ENCODE results near the gene UNC5B. TPM values are rescaled to one million over a fixed set of nuclear protein-coding genes. Genes with fewer than 3 reads are reported as not detected.

UNC5B gene
- total and polyA plus RNA-seq, 12 donors = 2.0 to 27.0 (median 8.8) TPM

GRCh38 chr10:71232089-71232998, 20.0 kb downstream of the UNC5B start:
- intact Hi-C loops (cut with DNase I) = no loop called here
- WGBS, 4 donors = 42 to 50% (median 48%) methylated on average over 9 to 13 of the region's 13 CpGs
- TF ChIP-seq POLR2A (IDR thresholded peaks at IDR 0.05) (no peak), CTCF (IDR thresholded peaks at IDR 0.05) (no peak)
- H3K27me3 ChIP-seq = no peaks in the 10 kb centered on the region
- no peaks in the 10 kb centered on the region for H3K9me3 ChIP-seq (replicated peaks in 1 of 3)
- peak; percentile 83 to 93 (median 87) for DNase-seq
- no peak overlapping the region for H3K4me3 ChIP-seq
- H3K27ac ChIP-seq = peak overlapping the region in 1 of 5 donors; percentile 58
- H3K36me3 ChIP-seq (replicated peaks in 1 of 2) = no peaks in the 10 kb centered on the region
- H3K4me1 ChIP-seq (replicated peaks in 1 of 2) = peaks cover 18 to 56% of the 10 kb centered on the region in 2 donors

- H3K27me3 ChIP-seq = no peaks in the 10 kb centered on the region
- no peak for DNase-seq
- no peaks in the 10 kb centered on the region for H3K9me3 ChIP-seq (replicated peaks in 1 of 3)
- WGBS, 4 donors = 68 to 85% (median 78%) methylated on average over 3 of the region's 3 CpGs
- no peak overlapping the region for H3K4me3 ChIP-seq
- intact Hi-C loops (cut with DNase I) = no loop called here
- H3K27ac ChIP-seq = peak overlapping the region in 1 of 5 donors; percentile 58
- H3K4me1 ChIP-seq (replicated peaks in 1 of 2) = peaks cover 18 to 60% of the 10 kb centered on the region in 2 donors
- no peaks in the 10 kb centered on the region for H3K36me3 ChIP-seq (replicated peaks in 1 of 2)
- TF ChIP-seq POLR2A (IDR thresholded peaks at IDR 0.05) (no peak), CTCF (IDR thresholded peaks at IDR 0.05) (no peak)
Measured at GRCh38 chr10:71233482-71233892, 21.1 kb downstream of the UNC5B start.

- no peaks in the 10 kb centered on the region for H3K27me3 ChIP-seq
- H3K27ac ChIP-seq = peak overlapping the region in 4 of 5 donors; percentile 5 to 87 (median 54)
- no peaks in the 10 kb centered on the region for H3K36me3 ChIP-seq (replicated peaks in 1 of 2)
- no peak overlapping the region for H3K4me3 ChIP-seq
- H3K4me1 ChIP-seq (replicated peaks in 1 of 2) = peaks cover 18 to 60% of the 10 kb centered on the region in 2 donors
- peak in 1 of 7 donors; percentile 46 for DNase-seq
- no peak for TF ChIP-seq POLR2A (IDR thresholded peaks at IDR 0.05)
- TF ChIP-seq CTCF (IDR thresholded peaks at IDR 0.05) = no peak
- intact Hi-C loops (cut with DNase I) = no loop called here
- H3K9me3 ChIP-seq (replicated peaks in 1 of 3) = no peaks in the 10 kb centered on the region
- WGBS, 4 donors = 53 to 60% (median 58%) methylated on average over 7 to 10 of the region's 10 CpGs
Measured at GRCh38 chr10:71234004-71234894, 21.9 kb downstream of the UNC5B start.
